Suppressor macrophage treated with lipopolysaccharide for 4 hours (primary cell): Measurements from ENCODE around the gene SAMD13.

Experiments used
- DNase-seq: peaks from one replicate; pipeline ENCODE4 v3.0.0-alpha.2; 2020

The SAMD13 gene

GRCh38 chr1:84301004-84301784 lies at the start of gene SAMD13:
SAMD13 (plus strand) TSS chr1:84301708; CDS start chr1:84303235, 1,527 bp downstream.
- peak; percentile 48 for DNase-seq

- DNase-seq: no peak
Observed at GRCh38 chr1:84253036-84253435, 48.5 kb upstream of the SAMD13 start.

- DNase-seq: no peak
Observed at GRCh38 chr1:84253891-84254290, 47.6 kb upstream of the SAMD13 start.

- DNase-seq: no peak
Observed at GRCh38 chr1:84254703-84255238, 46.7 kb upstream of the SAMD13 start.

GRCh38 chr1:84255582-84255981 lies 45.9 kb upstream of the SAMD13 start:
- no peak for DNase-seq

GRCh38 chr1:84257617-84258016 lies 43.9 kb upstream of the SAMD13 start:
- DNase-seq: no peak

GRCh38 chr1:84259376-84259775 lies 42.1 kb upstream of the SAMD13 start:
- DNase-seq: no peak

GRCh38 chr1:84259989-84260388 lies 41.5 kb upstream of the SAMD13 start:
- DNase-seq: no peak

- DNase-seq: no peak
Observed at GRCh38 chr1:84260852-84261518, 40.5 kb upstream of the SAMD13 start.

GRCh38 chr1:84264961-84265360 lies 36.5 kb upstream of the SAMD13 start:
- DNase-seq: no peak

- DNase-seq: no peak
Observed at GRCh38 chr1:84265867-84266266, 35.6 kb upstream of the SAMD13 start.

- no peak for DNase-seq
Observed at GRCh38 chr1:84266748-84267147, 34.8 kb upstream of the SAMD13 start.

GRCh38 chr1:84267476-84267875 lies 34.0 kb upstream of the SAMD13 start:
- DNase-seq: no peak

- DNase-seq: no peak
Observed at GRCh38 chr1:84268346-84268745, 33.2 kb upstream of the SAMD13 start.

GRCh38 chr1:84269306-84269705 lies 32.2 kb upstream of the SAMD13 start:
- DNase-seq: no peak

GRCh38 chr1:84271441-84272151 lies 29.9 kb upstream of the SAMD13 start:
- DNase-seq: peak; percentile 49

GRCh38 chr1:84272401-84272800 lies 29.1 kb upstream of the SAMD13 start:
- no peak for DNase-seq

- no peak for DNase-seq
Observed at GRCh38 chr1:84277343-84278059, 24.0 kb upstream of the SAMD13 start.

- DNase-seq: no peak
Observed at GRCh38 chr1:84278905-84279304, 22.6 kb upstream of the SAMD13 start.

- DNase-seq: no peak
Observed at GRCh38 chr1:84280912-84281311, 20.6 kb upstream of the SAMD13 start.

GRCh38 chr1:84282780-84283333 lies 18.7 kb upstream of the SAMD13 start:
- no peak for DNase-seq

- no peak for DNase-seq
Observed at GRCh38 chr1:84283381-84283780, 18.1 kb upstream of the SAMD13 start.

GRCh38 chr1:84286071-84286470 lies 15.4 kb upstream of the SAMD13 start:
- no peak for DNase-seq
